Activated naive CD4-positive, alpha-beta T cell treated with anti-CD3 and anti-CD28 coated beads for 36 hours (primary cell): ENCODE measurements around the gene APOA4. TPM values are rescaled to one million over a fixed set of nuclear protein-coding genes. Genes with fewer than 3 reads are reported as not detected.

Experiments
- total RNA-seq, 2 experiments: library from RNA; stranded (reverse); gene quantifications; one replicate each; pipeline ENCODE4 v1.2.3, GENCODE V29; 2021

APOA4 gene
- total RNA-seq, 2 experiments from 2014 or later, result not detected

Other genes with a start within 250 kb of the APOA4 start
- 10 to 100 TPM; 35.0 to 37.7 TPM for gene BUD13, start 50.3 kb downstream of the APOA4 start, total RNA-seq
- gene ZPR1, start 35.3 kb downstream of the APOA4 start, total RNA-seq, result 10 to 100 TPM; 87.2 to 87.8 TPM
- not detected for gene APOA5, start 31.4 kb downstream of the APOA4 start, total RNA-seq
- not detected for gene APOC3, start 6.6 kb upstream of the APOA4 start, total RNA-seq
- gene APOA1, start 14.3 kb upstream of the APOA4 start, total RNA-seq, result not detected